ENCODE results near the gene GRK2. TPM values are rescaled to one million over a fixed set of nuclear protein-coding genes. Genes with fewer than 3 reads are reported as not detected.
A peak's percentile ranks its signal among the peaks of the same experiment; 100 is the strongest.

The GRK2 gene
- total and polyA plus RNA-seq, 9 of the 15 experiments (the other 6 are each of a cell fraction or from before 2014, with no cell fraction given): 0.24 to 95.8 (median 56.5) TPM

DNA sequence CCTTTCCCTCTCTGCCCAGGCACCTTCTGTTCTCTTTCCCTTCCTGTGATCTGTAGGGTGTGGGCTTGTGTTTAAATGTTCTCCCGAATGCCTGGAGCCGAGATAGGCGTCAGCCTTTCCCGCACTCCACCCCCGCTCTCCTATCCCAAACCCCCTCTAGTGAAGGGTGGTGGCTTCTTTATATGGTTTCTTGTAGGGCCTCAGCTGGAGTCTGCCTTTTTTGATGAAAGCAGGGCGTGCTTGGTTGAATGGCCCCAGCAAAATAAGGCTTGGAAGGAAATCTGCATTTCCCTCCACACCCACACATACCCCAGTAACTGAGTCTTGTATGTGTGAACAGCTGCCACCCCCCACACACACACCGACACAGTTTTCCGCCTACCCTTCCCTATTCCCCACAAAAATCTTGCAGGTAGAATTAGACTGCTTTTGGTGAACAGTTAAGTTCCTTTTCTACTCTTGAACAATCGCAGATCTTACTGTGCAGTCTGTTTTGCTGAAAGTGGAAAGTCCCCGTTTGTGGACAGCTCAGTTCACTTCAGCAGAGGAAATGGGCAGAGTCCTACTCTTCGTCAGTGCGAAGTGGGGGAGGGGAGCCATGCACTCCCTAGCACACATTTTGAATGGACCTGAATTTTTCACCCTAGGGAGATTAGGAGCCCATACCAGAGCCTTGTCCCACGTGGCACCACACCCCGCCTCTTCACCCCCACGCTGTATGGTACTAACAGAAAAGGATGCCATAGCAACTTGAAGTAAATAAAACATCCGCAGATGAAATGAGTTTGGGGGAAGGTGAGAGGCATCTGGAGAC, 25.5 kb upstream of the GRK2 start (continued):
- TF ChIP-seq, protein P1, sequence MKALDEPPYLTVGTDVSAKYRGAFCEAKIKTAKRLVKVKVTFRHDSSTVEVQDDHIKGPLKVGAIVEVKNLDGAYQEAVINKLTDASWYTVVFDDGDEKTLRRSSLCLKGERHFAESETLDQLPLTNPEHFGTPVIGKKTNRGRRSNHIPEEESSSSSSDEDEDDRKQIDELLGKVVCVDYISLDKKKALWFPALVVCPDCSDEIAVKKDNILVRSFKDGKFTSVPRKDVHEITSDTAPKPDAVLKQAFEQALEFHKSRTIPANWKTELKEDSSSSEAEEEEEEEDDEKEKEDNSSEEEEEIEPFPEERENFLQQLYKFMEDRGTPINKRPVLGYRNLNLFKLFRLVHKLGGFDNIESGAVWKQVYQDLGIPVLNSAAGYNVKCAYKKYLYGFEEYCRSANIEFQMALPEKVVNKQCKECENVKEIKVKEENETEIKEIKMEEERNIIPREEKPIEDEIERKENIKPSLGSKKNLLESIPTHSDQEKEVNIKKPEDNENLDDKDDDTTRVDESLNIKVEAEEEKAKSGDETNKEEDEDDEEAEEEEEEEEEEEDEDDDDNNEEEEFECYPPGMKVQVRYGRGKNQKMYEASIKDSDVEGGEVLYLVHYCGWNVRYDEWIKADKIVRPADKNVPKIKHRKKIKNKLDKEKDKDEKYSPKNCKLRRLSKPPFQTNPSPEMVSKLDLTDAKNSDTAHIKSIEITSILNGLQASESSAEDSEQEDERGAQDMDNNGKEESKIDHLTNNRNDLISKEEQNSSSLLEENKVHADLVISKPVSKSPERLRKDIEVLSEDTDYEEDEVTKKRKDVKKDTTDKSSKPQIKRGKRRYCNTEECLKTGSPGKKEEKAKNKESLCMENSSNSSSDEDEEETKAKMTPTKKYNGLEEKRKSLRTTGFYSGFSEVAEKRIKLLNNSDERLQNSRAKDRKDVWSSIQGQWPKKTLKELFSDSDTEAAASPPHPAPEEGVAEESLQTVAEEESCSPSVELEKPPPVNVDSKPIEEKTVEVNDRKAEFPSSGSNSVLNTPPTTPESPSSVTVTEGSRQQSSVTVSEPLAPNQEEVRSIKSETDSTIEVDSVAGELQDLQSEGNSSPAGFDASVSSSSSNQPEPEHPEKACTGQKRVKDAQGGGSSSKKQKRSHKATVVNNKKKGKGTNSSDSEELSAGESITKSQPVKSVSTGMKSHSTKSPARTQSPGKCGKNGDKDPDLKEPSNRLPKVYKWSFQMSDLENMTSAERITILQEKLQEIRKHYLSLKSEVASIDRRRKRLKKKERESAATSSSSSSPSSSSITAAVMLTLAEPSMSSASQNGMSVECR (CRISPR knock-in tag; IDR thresholded peaks at IDR 0.05): peak; percentile 77; the same call in 1 of the 2 replicates
- TF ChIP-seq DDX20 (tag; IDR thresholded peaks at IDR 0.05; ENCODE audit: low read depth): no peak
- no peak for TF ChIP-seq CBFA2T3 (IDR thresholded peaks at IDR 0.05)
- no peak for TF ChIP-seq ZNF311 (CRISPR knock-in tag; IDR thresholded peaks at IDR 0.05)
- TF ChIP-seq, protein P2, sequence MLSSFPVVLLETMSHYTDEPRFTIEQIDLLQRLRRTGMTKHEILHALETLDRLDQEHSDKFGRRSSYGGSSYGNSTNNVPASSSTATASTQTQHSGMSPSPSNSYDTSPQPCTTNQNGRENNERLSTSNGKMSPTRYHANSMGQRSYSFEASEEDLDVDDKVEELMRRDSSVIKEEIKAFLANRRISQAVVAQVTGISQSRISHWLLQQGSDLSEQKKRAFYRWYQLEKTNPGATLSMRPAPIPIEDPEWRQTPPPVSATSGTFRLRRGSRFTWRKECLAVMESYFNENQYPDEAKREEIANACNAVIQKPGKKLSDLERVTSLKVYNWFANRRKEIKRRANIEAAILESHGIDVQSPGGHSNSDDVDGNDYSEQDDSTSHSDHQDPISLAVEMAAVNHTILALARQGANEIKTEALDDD (IDR thresholded peaks at IDR 0.05): no peak
- TF ChIP-seq BACH1 (tag; IDR thresholded peaks at IDR 0.05): no peak
- no peak for TF ChIP-seq ATF1 (CRISPR knock-in tag; IDR thresholded peaks at IDR 0.05)
- peak; percentile 27; the same call in 1 of the 2 replicates for TF ChIP-seq ATF1 (tag; IDR thresholded peaks at IDR 0.05)
- no peak for TF ChIP-seq ZNF12 (CRISPR knock-in tag; IDR thresholded peaks at IDR 0.05)
- TF ChIP-seq MYC (IDR thresholded peaks at IDR 0.05; ENCODE audit: low read depth, low read length): peak; percentile 72; the same call in 1 of the 2 replicates
- TF ChIP-seq MYC (CRISPR knock-in tag; IDR thresholded peaks at IDR 0.05; ENCODE audit: borderline replicate concordance, low read depth): no peak
- TF ChIP-seq PRPF4 (IDR thresholded peaks at IDR 0.05; ENCODE audit: insufficient read depth, low read depth, low read length, poor library complexity, severe bottlenecking): no peak
- TF ChIP-seq, protein P3, sequence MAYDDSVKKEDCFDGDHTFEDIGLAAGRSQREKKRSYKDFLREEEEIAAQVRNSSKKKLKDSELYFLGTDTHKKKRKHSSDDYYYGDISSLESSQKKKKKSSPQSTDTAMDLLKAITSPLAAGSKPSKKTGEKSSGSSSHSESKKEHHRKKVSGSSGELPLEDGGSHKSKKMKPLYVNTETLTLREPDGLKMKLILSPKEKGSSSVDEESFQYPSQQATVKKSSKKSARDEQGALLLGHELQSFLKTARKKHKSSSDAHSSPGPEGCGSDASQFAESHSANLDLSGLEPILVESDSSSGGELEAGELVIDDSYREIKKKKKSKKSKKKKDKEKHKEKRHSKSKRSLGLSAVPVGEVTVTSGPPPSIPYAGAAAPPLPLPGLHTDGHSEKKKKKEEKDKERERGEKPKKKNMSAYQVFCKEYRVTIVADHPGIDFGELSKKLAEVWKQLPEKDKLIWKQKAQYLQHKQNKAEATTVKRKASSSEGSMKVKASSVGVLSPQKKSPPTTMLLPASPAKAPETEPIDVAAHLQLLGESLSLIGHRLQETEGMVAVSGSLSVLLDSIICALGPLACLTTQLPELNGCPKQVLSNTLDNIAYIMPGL (CRISPR knock-in tag; IDR thresholded peaks at IDR 0.05): no peak
- TF ChIP-seq ESRRA (IDR thresholded peaks at IDR 0.05; ENCODE audit: borderline replicate concordance, low read depth): no peak
- TF ChIP-seq EP300 (IDR thresholded peaks at IDR 0.05; ENCODE audit: low read length): no peak; the same call in 1 of the 2 replicates
- TF ChIP-seq CBX1 (IDR thresholded peaks at IDR 0.05; ENCODE audit: low read depth): no peak
- TF ChIP-seq ZNF146 (CRISPR knock-in tag; IDR thresholded peaks at IDR 0.05; ENCODE audit: unreplicated experiment): no peak
- TF ChIP-seq TAF1 (IDR thresholded peaks at IDR 0.05; ENCODE audit: control insufficient read depth, extremely low read depth, insufficient read depth, low read length, severe bottlenecking): peak; percentile 41
- 0 out of 2 replicates have a peak, but pooled peaks have one; percentile 27 for TF ChIP-seq KAT7 (CRISPR knock-in tag; IDR thresholded peaks at IDR 0.05; ENCODE audit: borderline replicate concordance)
- TF ChIP-seq MTA1 (IDR thresholded peaks at IDR 0.05; ENCODE audit: borderline replicate concordance): no peak

Measured in K562 (cell line).